Ovary (tissue), 9 donors: ENCODE results near the gene APIP. TPM values are rescaled to one million over a fixed set of nuclear protein-coding genes. Genes with fewer than 3 reads are reported as not detected.

ENCODE experiments used
- DNase-seq, 5 donors: peaks; one replicate each; pipeline ENCODE4 v3.0.0-alpha.2; 2019 to 2020
- H3K27ac ChIP-seq, 2 donors: fragments of 200-600 bp; one replicate each; pipeline versions ENCODE4 v1.5.1 to v1.8.0; 2019 to 2022
- H3K27me3 ChIP-seq: fragments of 200-600 bp; one replicate; pipeline ENCODE4 v1.8.0; 2022
- H3K36me3 ChIP-seq: fragments of 200-600 bp; sonication (generic); one replicate; pipeline ENCODE4 v1.5.1; 2019
- H3K4me1 ChIP-seq: one replicate; pipeline ENCODE4 v1.8.1; 2013; ENCODE audit warnings: mild to moderate bottlenecking, moderate library complexity; ENCODE audit not compliant: insufficient read depth
- H3K4me3 ChIP-seq: fragments of 200-600 bp; sonication (generic); one replicate; pipeline ENCODE4 v1.5.1; 2017
- H3K9me3 ChIP-seq, 2 donors: fragments of 200-600 bp in 1 of 2; sonication (generic) in 1 of 2; one replicate each; pipeline versions ENCODE4 v1.5.1 to v1.8.1; 2013 to 2019; ENCODE audit warnings: mild to moderate bottlenecking in 1 of 2, moderate library complexity in 1 of 2
- EP300 ChIP-seq: sonication (generic); formaldehyde crosslinking; IDR thresholded peaks from one replicate; pipeline ENCODE4 v1.6.1; 2017; ENCODE audit warnings: antibody characterized with exemption
- POLR2A ChIP-seq: fragments of 450-650 bp; IDR thresholded peaks from one replicate; pipeline ENCODE4 v1.6.1; 2017; ENCODE audit warnings: antibody characterized with exemption, mild to moderate bottlenecking, moderate library complexity
- WGBS, 3 donors: extraction: QIAGEN DNeasy Blood & Tissue Kit in 1 of 3; methylation state at CpG; one replicate each; pipeline versions ENCODE4 v1.1.5 to v1.1.7; 2013 to 2017; 5-methylcytosine and 5-hydroxymethylcytosine counted together
- intact Hi-C, 4 donors: fragments of 100-400 bp; cut with DNase I; formaldehyde crosslinking; loops; one replicate each; pipeline versions ENCODE4 v1.11.0 to v1.15.1; 2022 to 2023
- polyA plus RNA-seq, 2 donors: library from polyadenylated mRNA; stranded (reverse); fragments of 200-250 nt in 1 of 2; fragments of 350-450 nt in 1 of 2; fragmentation: Illumina TruSeq in 1 of 2; extraction: RNeasy Lipid Tissue Mini Kit (QIAGEN cat#74804) in 1 of 2; gene quantifications; one replicate each; pipeline ENCODE4 v1.2.3, GENCODE V29; 2013 to 2014
- total RNA-seq, 7 donors: library from RNA; depleted of rRNA in 2 of 7; stranded (reverse); fragments of >200 nt in 2 of 7; fragmentation: NEBNext Ultra II Directional in 3 of 7; extraction: Animal tissue kit (Norgen Biotek cat#: 25700) in 3 of 7; gene quantifications; one replicate each; pipeline versions ENCODE4 v1.1.0 to v1.2.4, GENCODE V29; 2016 to 2023
- TF ChIP-seq, protein P1 (sequence below), 3 donors: fragments of 450-650 bp in 2 of 3; fragments of 200-600 bp in 1 of 3; IDR thresholded peaks; one replicate each; pipeline versions ENCODE4 v1.5.1 to v1.8.0; 2016 to 2022; ENCODE audit warnings: antibody characterized with exemption in 3 of 3, mild to moderate bottlenecking in 1 of 3
- donor health status: DM: no; HTN: no; CAD: no; lungs with moderate emphysema.
- donor health status: DM: no; HTN: no; CAD: no.
- donor health status: Bipolar disorder and iron deficiency.
- donor health status: DM: yes; HTN: yes; CAD: no.
- donor health status: DM: no; HTN: no; CAD: no.
- donor health status: DM: yes; HTN: yes; CAD: no.

Gene APIP
- total and polyA plus RNA-seq, 9 donors, result 20.5 to 27.6 (median 24.1) TPM

DNA sequence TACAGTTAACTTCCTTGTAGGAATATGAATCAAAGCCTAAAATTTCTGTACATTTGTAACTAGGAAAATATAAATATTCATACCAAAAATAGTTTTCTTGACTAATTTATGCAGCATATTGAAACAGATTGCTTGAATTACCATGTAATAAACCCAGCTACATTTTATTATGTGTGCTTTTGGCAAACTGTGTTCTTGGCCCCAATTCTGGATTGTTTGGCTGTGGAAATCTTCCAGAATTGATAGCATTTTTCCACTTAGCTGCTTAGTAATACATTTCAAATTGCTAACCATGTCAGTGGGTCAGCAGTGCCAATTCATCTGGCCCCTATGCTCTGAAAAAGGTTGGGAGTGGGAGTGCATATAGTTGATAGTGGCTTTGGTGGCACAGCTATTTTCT is 32.5 kb upstream of the APIP start:
- intact Hi-C loops, result no loop called here
- Histone ChIP-seq H3K4me3 (no peak overlapping the region), H3K27ac (no peak overlapping the region), H3K27me3 (no peaks in the 10 kb centered on the region), H3K9me3 (no peaks in the 10 kb centered on the region), H3K36me3 (no peaks in the 10 kb centered on the region), H3K4me1 (peaks cover 2% of the 10 kb centered on the region)
- DNase-seq, result no peak
- TF ChIP-seq POLR2A (no peak), EP300 (no peak)
- TF ChIP-seq, protein P1, sequence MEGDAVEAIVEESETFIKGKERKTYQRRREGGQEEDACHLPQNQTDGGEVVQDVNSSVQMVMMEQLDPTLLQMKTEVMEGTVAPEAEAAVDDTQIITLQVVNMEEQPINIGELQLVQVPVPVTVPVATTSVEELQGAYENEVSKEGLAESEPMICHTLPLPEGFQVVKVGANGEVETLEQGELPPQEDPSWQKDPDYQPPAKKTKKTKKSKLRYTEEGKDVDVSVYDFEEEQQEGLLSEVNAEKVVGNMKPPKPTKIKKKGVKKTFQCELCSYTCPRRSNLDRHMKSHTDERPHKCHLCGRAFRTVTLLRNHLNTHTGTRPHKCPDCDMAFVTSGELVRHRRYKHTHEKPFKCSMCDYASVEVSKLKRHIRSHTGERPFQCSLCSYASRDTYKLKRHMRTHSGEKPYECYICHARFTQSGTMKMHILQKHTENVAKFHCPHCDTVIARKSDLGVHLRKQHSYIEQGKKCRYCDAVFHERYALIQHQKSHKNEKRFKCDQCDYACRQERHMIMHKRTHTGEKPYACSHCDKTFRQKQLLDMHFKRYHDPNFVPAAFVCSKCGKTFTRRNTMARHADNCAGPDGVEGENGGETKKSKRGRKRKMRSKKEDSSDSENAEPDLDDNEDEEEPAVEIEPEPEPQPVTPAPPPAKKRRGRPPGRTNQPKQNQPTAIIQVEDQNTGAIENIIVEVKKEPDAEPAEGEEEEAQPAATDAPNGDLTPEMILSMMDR (IDR thresholded peaks at IDR 0.05), result no peak

DNA sequence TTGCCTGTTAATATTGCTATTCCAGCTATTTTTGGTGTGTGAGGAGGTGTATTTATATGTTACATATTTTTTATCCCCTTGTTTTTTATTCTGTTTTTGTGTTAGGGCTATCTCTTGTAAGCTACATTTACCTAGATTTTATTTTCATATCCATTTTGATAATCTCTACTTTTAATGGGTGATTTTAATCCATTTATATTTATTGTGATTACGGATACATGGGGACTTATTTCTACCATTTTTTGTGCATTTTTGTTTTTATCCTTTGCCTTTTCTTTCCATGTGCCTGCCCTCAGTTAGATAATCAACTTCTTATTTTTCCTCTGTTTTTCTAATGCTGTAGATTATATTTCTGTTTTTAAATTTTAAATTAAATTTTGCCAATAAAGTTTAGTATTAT is 28.5 kb upstream of the APIP start:
- Histone ChIP-seq H3K27ac (no peak overlapping the region), H3K4me1 (peaks cover 4% of the 10 kb centered on the region), H3K4me3 (no peak overlapping the region), H3K9me3 (no peaks in the 10 kb centered on the region), H3K27me3 (no peaks in the 10 kb centered on the region), H3K36me3 (no peaks in the 10 kb centered on the region)
- intact Hi-C loops, result no loop called here
- 94 to 100% (median 95%) methylated on average over 1 of the region's 1 CpG for WGBS, 3 donors
- no peak for TF ChIP-seq EP300
- TF ChIP-seq, protein P1 (IDR thresholded peaks at IDR 0.05), result no peak
- no peak for DNase-seq

DNA sequence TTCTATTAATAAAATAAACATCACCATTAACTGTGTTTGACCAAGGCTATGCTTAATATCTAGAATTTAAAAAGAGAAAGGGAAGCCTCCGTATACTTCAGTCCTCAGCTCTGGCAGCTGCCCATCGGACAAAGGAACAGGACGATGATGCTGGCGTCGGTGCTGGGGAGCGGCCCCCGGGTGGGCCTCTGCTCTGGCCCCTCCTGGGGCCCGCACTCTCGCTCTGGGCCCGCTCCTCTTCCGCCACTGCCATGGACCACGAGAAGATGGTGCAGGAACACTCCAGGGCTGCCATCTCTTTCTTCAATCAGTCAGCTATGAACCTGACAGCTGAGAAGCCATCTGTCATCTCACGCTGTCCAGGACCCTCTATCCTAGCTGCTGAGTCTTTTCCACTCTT is 25.5 kb upstream of the APIP start:
- Histone ChIP-seq H3K9me3 (no peaks in the 10 kb centered on the region), H3K4me1 (peaks cover 3% of the 10 kb centered on the region), H3K4me3 (no peak overlapping the region), H3K27me3 (no peaks in the 10 kb centered on the region), H3K27ac (no peak overlapping the region), H3K36me3 (no peaks in the 10 kb centered on the region)
- WGBS, 3 donors, result 95 to 97% (median 96%) methylated on average over 13 of the region's 13 CpGs
- no peak for DNase-seq
- TF ChIP-seq POLR2A, result no peak
- TF ChIP-seq, protein P1 (IDR thresholded peaks at IDR 0.05), result no peak
- no peak for TF ChIP-seq EP300
- intact Hi-C loops, result no loop called here

DNA sequence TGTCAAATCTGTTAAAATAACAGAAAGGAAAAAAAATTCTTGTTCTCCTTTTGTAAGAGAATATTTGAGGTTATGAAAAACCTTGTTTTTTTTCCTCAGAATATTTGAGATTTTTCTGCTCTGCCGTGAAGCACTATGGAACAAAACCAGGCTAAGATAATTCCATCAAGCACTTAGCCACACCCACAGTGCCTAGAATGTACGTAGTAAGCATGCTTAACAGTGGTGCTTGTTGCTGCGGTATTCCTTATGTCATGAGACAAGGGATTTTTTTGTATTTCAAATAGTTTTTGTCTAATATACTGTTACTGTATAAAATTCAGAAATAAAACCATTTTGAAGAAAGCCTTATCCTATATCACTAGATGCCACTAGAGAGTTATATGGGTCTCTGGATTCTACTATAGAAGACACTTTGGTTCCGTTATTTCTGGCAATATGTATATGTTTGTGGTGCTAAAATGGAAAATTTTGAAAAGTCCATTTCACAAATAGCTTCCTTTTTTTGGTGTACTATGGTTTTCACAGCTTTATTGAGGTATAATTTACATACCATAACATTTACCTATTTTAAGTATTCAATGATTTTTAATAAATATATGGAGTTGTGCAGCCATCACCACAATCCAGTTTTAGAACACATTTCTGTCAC is 24.0 kb upstream of the APIP start:
- intact Hi-C loops, result no loop called here
- DNase-seq, result no peak
- Histone ChIP-seq H3K4me3 (no peak overlapping the region), H3K4me1 (peaks cover 3% of the 10 kb centered on the region), H3K36me3 (no peaks in the 10 kb centered on the region), H3K9me3 (no peaks in the 10 kb centered on the region), H3K27ac (no peak overlapping the region), H3K27me3 (no peaks in the 10 kb centered on the region)
- WGBS, 3 donors, result 27 to 37% (median 31%) methylated on average over 4 of the region's 4 CpGs
- TF ChIP-seq, protein P1 (IDR thresholded peaks at IDR 0.05), result no peak
- TF ChIP-seq EP300, result no peak
- TF ChIP-seq POLR2A, result no peak
